Kidney (tissue), 14 donors: Measurements from ENCODE around the gene MANSC4. TPM values are rescaled to one million over a fixed set of nuclear protein-coding genes. Genes with fewer than 3 reads are reported as not detected.

ENCODE experiments used
- DNase-seq, 5 donors: peaks; one replicate each; pipeline ENCODE4 v3.0.0-alpha.2; 2013 to 2020
- FAIRE-seq: peaks from 2 replicates; lab custom pipeline; 2012; peaks lifted over from hg19 to GRCh38; lab: Jason Lieb, UNC
- H3K27ac ChIP-seq, 2 donors: one replicate each; pipeline ENCODE4 v1.7.0; 2013; ENCODE audit warnings: low read depth in 2 of 2, low read length in 2 of 2, inconsistent platforms in 1 of 2
- H3K27me3 ChIP-seq: one replicate; pipeline ENCODE4 v1.7.1; 2013; ENCODE audit warnings: low read length, inconsistent platforms; ENCODE audit not compliant: control insufficient read depth, insufficient read depth
- H3K36me3 ChIP-seq, 3 donors: one replicate each; pipeline versions ENCODE4 v1.7.0 to v1.7.1; 2013; ENCODE audit warnings: low read length in 3 of 3, control low read depth in 1 of 3, inconsistent platforms in 1 of 3; ENCODE audit not compliant: insufficient read depth in 3 of 3, control insufficient read depth in 2 of 3
- H3K4me1 ChIP-seq, 3 donors: one replicate each; pipeline versions ENCODE4 v1.7.0 to v1.7.1; 2013; ENCODE audit warnings: low read length in 3 of 3, inconsistent platforms in 1 of 3, low read depth in 1 of 3; ENCODE audit not compliant: control insufficient read depth in 2 of 3, insufficient read depth in 2 of 3
- H3K4me3 ChIP-seq, 3 donors: one replicate each; pipeline versions ENCODE4 v1.7.0 to v1.8.1; 2013; ENCODE audit warnings: low read length in 3 of 3, control low read depth in 1 of 3, inconsistent platforms in 1 of 3
- H3K9ac ChIP-seq, 3 donors: one replicate each; pipeline versions ENCODE4 v1.7.0 to v1.7.1; 2013; ENCODE audit warnings: low read length in 3 of 3, control low read depth in 1 of 3, inconsistent platforms in 1 of 3
- H3K9me3 ChIP-seq, 3 donors: one replicate each; pipeline versions ENCODE4 v1.7.0 to v1.7.1; 2013; ENCODE audit warnings: low read length in 3 of 3, control low read depth in 1 of 3, inconsistent platforms in 1 of 3; ENCODE audit not compliant: control insufficient read depth in 2 of 3, insufficient read depth in 1 of 3
- CTCF ChIP-seq: IDR thresholded peaks from 3 replicates; pipeline ENCODE4 v1.5.1; 2012; ENCODE audit warnings: mild to moderate bottlenecking, moderate library complexity, borderline replicate concordance; ENCODE audit not compliant: insufficient read depth; ENCODE audit errors: extremely low read depth
- intact Hi-C: fragments of 100-400 bp; cut with DNase I; formaldehyde crosslinking; loops from one replicate; pipeline ENCODE4 v1.11.1; 2022
- polyA plus RNA-seq: library from polyadenylated mRNA; stranded (reverse); fragments of 350-450 nt; fragmentation: Illumina TruSeq; extraction: RNeasy Lipid Tissue Mini Kit (QIAGEN cat#74804); gene quantifications from one replicate; pipeline ENCODE4 v1.2.3, GENCODE V29; 2014; ENCODE audit warnings: low read depth, low replicate concordance; ENCODE audit not compliant: insufficient read depth
- total RNA-seq: library from RNA; stranded (reverse); fragmentation: NEBNext Ultra II Directional; extraction: Animal tissue kit (Norgen Biotek cat#: 25700); gene quantifications from one replicate; pipeline ENCODE4 v1.2.1, GENCODE V29; 2021
- donor health status: control.
- donor health status: control.
- donor health status: control.
- donor health status: control.
- donor health status: control.
- donor health status: DM: yes; HTN: yes; CAD: no.
- donor health status: Normal renal cell carcinoma (clear cell type).

MANSC4 gene
- total and polyA plus RNA-seq, 2 donors from 2014 or later = not detected

- DNase-seq (no peak), FAIRE-seq (no peak)
- Histone ChIP-seq H3K9me3 (no peaks in the 10 kb centered on the region), H3K4me1 (no peaks in the 10 kb centered on the region), H3K4me3 (no peak overlapping the region), H3K27ac (no peak overlapping the region), H3K36me3 (no peaks in the 10 kb centered on the region), H3K27me3 (no peaks in the 10 kb centered on the region), H3K9ac (no peak overlapping the region)
- no peak for TF ChIP-seq CTCF
- intact Hi-C loops = no loop called here
These were observed 17.3 kb downstream of the MANSC4 start for GRCh38 chr12:27762757-27763156.

GRCh38 chr12:27756670-27757195 lies 23.3 kb downstream of the MANSC4 start:
- Histone ChIP-seq H3K4me1 (peaks cover 0 to 3% (median 3%) of the 10 kb centered on the region in 3 donors), H3K27me3 (no peaks in the 10 kb centered on the region), H3K9me3 (no peaks in the 10 kb centered on the region), H3K4me3 (no peak overlapping the region), H3K27ac (no peak overlapping the region), H3K36me3 (no peaks in the 10 kb centered on the region), H3K9ac (no peak overlapping the region)
- intact Hi-C loops = no loop called here
- FAIRE-seq (no peak), DNase-seq (no peak)
- TF ChIP-seq CTCF = no peak

DNA sequence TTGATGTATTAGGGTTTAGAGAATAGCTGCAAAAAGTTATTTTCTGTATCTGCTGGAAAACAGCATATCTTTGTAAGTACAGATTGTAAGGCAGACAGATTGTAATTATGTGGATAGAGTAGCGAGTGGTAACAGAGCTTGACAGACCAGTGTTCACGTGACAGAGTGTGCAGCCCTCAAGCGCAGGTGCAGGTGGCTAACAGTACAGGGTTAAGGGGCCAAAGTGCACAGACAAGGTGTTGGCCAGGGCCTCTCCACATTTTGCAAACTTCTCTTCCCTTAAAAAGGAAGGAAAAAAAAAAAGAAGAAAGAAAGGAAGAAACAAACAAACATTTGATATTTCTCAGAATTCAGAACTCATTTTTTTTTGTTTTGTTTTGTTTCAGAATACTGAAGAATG lies 25.2 kb downstream of the MANSC4 start:
- Histone ChIP-seq H3K27ac (no peak overlapping the region), H3K4me1 (peaks cover 0 to 5% (median 3%) of the 10 kb centered on the region in 3 donors), H3K4me3 (no peak overlapping the region), H3K36me3 (no peaks in the 10 kb centered on the region), H3K27me3 (no peaks in the 10 kb centered on the region), H3K9ac (no peak overlapping the region), H3K9me3 (no peaks in the 10 kb centered on the region)
- DNase-seq (peak in 1 of 5 donors; percentile 23), FAIRE-seq (no peak)
- no peak for TF ChIP-seq CTCF
- intact Hi-C loops = no loop called here

GRCh38 chr12:27751386-27752047 lies 28.5 kb downstream of the MANSC4 start:
- intact Hi-C loops = no loop called here
- DNase-seq (peak in 1 of 5 donors; percentile 6), FAIRE-seq (no peak)
- H3K4me1 ChIP-seq = peaks cover 0 to 5% (median 3%) of the 10 kb centered on the region in 3 donors
- no peak for TF ChIP-seq CTCF
- H3K9me3 ChIP-seq = no peaks in the 10 kb centered on the region
- H3K27ac ChIP-seq = peak overlapping the region; percentile 66 to 69
- no peak overlapping the region for H3K9ac ChIP-seq
- peaks cover 0 to 4% (median 0%) of the 10 kb centered on the region in 3 donors for H3K36me3 ChIP-seq
- no peak overlapping the region for H3K4me3 ChIP-seq
- no peaks in the 10 kb centered on the region for H3K27me3 ChIP-seq
